ENCODE results near the gene SLC1A3. TPM values are rescaled to one million over a fixed set of nuclear protein-coding genes. Genes with fewer than 3 reads are reported as not detected.

Gene SLC1A3
- total RNA-seq, 1 donor from 2014 or later: 4.0 TPM

DNA sequence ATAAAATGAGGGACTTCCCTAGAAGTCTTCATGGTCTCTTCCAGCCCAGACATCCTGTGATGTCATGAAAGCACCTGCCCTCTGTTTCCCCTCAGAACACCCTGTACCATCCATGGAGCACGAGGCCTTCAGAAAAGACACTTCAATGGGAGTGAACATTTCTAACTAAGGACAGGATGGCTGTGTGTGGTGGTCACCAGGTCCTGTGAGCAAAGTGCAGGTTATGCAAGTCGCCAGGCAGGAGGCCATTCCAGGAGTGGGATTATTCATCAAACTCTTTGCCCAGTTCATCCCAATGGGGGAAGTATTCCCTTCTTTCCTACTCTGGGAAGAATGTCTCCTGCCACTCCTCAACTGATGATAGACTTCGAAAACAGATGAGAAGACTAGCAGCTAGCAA, 80.5 kb downstream of the SLC1A3 start:
- H3K27ac Mint-ChIP-seq (ENCODE audit: unreplicated experiment): no peak overlapping the region
- H3K9me3 Mint-ChIP-seq (ENCODE audit: unreplicated experiment): no peaks in the 10 kb centered on the region
- no peaks in the 10 kb centered on the region for H3K36me3 Mint-ChIP-seq (ENCODE audit: low read depth, unreplicated experiment)
- peaks cover 3% of the 10 kb centered on the region for H3K4me1 Mint-ChIP-seq (ENCODE audit: unreplicated experiment)
- DNase-seq (ENCODE audit: low spot score): no peak
- no peak overlapping the region for H3K4me3 Mint-ChIP-seq (ENCODE audit: unreplicated experiment)
- peaks cover 2% of the 10 kb centered on the region for H3K27me3 Mint-ChIP-seq (ENCODE audit: unreplicated experiment)
- TF ChIP-seq, protein P1, sequence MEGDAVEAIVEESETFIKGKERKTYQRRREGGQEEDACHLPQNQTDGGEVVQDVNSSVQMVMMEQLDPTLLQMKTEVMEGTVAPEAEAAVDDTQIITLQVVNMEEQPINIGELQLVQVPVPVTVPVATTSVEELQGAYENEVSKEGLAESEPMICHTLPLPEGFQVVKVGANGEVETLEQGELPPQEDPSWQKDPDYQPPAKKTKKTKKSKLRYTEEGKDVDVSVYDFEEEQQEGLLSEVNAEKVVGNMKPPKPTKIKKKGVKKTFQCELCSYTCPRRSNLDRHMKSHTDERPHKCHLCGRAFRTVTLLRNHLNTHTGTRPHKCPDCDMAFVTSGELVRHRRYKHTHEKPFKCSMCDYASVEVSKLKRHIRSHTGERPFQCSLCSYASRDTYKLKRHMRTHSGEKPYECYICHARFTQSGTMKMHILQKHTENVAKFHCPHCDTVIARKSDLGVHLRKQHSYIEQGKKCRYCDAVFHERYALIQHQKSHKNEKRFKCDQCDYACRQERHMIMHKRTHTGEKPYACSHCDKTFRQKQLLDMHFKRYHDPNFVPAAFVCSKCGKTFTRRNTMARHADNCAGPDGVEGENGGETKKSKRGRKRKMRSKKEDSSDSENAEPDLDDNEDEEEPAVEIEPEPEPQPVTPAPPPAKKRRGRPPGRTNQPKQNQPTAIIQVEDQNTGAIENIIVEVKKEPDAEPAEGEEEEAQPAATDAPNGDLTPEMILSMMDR (IDR thresholded peaks at IDR 0.05; ENCODE audit: unreplicated experiment): no peak

DNA sequence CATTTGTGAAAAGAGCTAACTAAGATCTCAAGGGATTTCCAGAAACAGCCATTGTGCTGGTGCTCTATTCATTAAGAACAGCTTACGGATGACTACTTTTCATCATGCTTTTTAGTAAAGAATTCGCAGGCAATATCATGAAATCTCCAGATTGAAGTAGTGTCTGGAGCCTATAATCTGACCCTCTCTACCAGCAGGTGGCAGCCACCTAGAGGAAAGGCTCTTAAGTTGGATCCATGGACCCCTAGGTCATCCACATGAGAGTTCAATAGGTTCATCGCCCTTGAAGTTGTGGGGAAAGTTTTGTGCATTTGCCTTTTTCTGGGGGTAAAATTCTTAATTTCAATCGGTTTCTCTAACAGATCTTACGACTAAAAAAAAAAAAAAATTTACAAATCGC, 82.3 kb downstream of the SLC1A3 start:
- Mint-ChIP-seq H3K9me3 (ENCODE audit: unreplicated experiment) (no peaks in the 10 kb centered on the region), H3K27ac (ENCODE audit: unreplicated experiment) (no peak overlapping the region), H3K4me1 (ENCODE audit: unreplicated experiment) (peaks cover 3% of the 10 kb centered on the region), H3K4me3 (ENCODE audit: unreplicated experiment) (no peak overlapping the region), H3K36me3 (ENCODE audit: low read depth, unreplicated experiment) (no peaks in the 10 kb centered on the region), H3K27me3 (ENCODE audit: unreplicated experiment) (peaks cover 2% of the 10 kb centered on the region)
- TF ChIP-seq, protein P1 (IDR thresholded peaks at IDR 0.05; ENCODE audit: unreplicated experiment): peak; percentile 40
- DNase-seq (ENCODE audit: low spot score): peak; percentile 27

DNA sequence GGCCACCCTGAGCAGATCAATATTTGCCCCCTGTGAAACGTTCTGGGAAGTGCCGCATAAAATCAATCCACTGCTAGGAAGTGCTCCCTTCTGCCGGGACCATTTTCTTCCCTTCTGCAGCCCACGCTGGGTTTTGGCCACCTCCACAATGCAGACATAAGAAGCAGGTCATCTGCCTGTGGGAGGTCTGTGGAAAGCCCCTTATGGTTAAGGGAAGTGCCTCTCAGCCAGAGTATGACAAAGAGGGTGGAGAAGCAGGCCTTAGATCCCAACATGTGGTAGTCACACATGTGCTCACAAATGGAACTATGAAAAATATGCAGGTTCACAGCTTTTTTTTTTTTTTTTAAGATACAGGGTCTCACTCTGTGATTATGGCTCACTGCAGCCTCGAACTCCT, 82.8 kb downstream of the SLC1A3 start:
- H3K9me3 Mint-ChIP-seq (ENCODE audit: unreplicated experiment): no peaks in the 10 kb centered on the region
- no peak overlapping the region for H3K4me3 Mint-ChIP-seq (ENCODE audit: unreplicated experiment)
- peaks cover 3% of the 10 kb centered on the region for H3K4me1 Mint-ChIP-seq (ENCODE audit: unreplicated experiment)
- DNase-seq (ENCODE audit: low spot score): no peak
- TF ChIP-seq, protein P1 (IDR thresholded peaks at IDR 0.05; ENCODE audit: unreplicated experiment): no peak
- no peak overlapping the region for H3K27ac Mint-ChIP-seq (ENCODE audit: unreplicated experiment)
- H3K36me3 Mint-ChIP-seq (ENCODE audit: low read depth, unreplicated experiment): no peaks in the 10 kb centered on the region
- H3K27me3 Mint-ChIP-seq (ENCODE audit: unreplicated experiment): peaks cover 2% of the 10 kb centered on the region

DNA sequence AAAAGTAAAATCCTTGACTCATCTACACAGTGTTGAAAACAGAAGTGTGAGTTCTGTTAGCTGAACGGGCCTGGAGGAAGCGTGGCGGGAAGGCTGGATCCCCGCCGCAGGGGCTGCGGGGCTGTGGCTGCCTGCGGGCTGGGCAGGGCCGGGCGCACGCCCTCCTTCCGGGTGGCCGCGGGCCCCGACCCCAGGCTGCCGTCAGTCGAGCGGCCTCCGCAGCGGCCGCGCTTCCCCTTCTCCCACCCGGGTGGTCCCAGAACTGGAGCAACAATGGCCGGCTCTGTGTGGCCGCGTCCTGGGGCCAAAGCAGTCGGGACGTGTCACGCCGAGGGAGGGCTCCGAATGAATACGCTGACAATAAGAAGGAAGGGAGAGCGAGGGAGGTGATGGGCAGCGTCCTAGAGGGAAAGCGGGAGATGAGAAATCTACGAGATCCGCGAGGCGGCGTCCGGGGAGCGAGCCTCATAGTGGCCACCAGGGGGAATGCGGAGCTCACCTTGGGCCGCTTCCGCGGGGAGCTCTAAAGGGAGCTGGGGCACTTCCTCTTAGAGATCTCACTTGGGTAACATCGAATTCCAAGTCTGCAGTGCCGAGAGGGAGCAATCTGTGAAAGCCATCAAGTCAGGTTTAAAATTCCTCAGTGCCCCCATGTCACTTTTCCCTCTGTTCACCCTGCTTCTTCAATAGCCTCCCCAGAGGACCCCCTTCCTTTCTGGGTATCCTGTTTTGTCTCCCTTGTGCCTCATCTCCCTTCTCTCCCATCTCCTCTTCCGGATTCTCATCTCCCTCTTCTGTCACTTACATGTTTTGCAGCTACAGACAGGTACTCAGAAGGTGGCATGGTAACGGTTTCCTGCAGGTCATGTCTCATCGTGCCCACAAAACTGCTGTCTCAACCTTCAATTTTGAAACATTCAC, 83.9 kb downstream of the SLC1A3 start:
- no peaks in the 10 kb centered on the region for H3K27me3 Mint-ChIP-seq (ENCODE audit: unreplicated experiment)
- TF ChIP-seq, protein P1 (IDR thresholded peaks at IDR 0.05; ENCODE audit: unreplicated experiment): peak; percentile 86

DNA sequence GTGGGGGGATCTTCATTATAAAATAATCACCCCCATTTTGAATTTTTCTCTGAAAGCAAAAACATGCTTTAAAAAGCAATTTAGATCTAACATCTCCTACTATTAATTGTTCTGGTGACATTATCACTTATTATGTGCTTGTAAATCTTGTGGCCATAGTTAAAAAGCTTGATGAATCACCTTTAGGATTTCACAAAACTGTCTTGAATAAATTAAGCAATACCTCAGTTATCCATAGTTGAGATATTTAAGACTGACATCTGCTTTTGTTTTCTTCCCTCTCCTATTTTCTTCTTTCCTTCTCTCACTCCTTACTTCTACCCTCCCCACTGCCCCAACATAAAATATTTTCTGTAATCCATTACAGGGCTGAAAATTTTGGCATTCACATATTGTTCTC, 84.8 kb downstream of the SLC1A3 start:
- Mint-ChIP-seq H3K4me3 (ENCODE audit: unreplicated experiment) (no peak overlapping the region), H3K27me3 (ENCODE audit: unreplicated experiment) (no peaks in the 10 kb centered on the region), H3K9me3 (ENCODE audit: unreplicated experiment) (no peaks in the 10 kb centered on the region), H3K36me3 (ENCODE audit: low read depth, unreplicated experiment) (no peaks in the 10 kb centered on the region), H3K4me1 (ENCODE audit: unreplicated experiment) (peaks cover 3% of the 10 kb centered on the region), H3K27ac (ENCODE audit: unreplicated experiment) (no peak overlapping the region)
- TF ChIP-seq, protein P1 (IDR thresholded peaks at IDR 0.05; ENCODE audit: unreplicated experiment): no peak
- DNase-seq (ENCODE audit: low spot score): no peak

More for the DNA sequence above, 83.9 kb downstream of the SLC1A3 start:
- Mint-ChIP-seq H3K27ac (ENCODE audit: unreplicated experiment) (no peak overlapping the region), H3K4me3 (ENCODE audit: unreplicated experiment) (peak overlapping the region; percentile 80), H3K9me3 (ENCODE audit: unreplicated experiment) (no peaks in the 10 kb centered on the region), H3K4me1 (ENCODE audit: unreplicated experiment) (peaks cover 3% of the 10 kb centered on the region), H3K36me3 (ENCODE audit: low read depth, unreplicated experiment) (no peaks in the 10 kb centered on the region)
- peak; percentile 76 for DNase-seq (ENCODE audit: low spot score)
